ENCODE measurements around the gene CHST12. TPM values are rescaled to one million over a fixed set of nuclear protein-coding genes. Genes with fewer than 3 reads are reported as not detected.

Gene CHST12
- total and polyA plus RNA-seq, 10 of the 15 experiments (the other 5 are each of a cell fraction or from before 2014, with no cell fraction given), result 0.05 to 14.2 (median 3.3) TPM

DNA sequence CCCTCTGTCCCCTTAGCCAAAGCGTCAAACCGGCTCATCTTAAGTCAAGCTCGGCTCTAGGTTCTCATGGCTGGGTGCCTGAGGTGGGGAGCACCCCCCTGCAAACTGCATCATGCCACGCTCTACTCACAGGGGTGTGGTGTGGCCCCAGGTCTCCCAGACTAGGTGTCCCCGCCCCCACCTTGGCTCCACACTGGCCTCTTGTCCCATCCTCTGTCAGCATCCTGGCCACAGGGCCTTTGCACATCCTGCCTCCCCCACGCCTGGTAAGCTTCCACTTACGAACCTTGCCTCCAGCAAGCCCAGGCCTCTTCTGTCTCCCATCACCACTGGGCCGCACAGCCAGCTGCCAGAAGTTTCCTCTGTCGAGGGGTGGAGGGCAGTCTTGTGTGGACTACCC, 93.0 kb downstream of the CHST12 start:
- Histone ChIP-seq H3K4me3 (no peak overlapping the region), H3K36me3 (ENCODE audit: control insufficient read depth in 2 of 2, insufficient read depth in 2 of 2, low read length in 1 of 2) (no peaks in the 10 kb centered on the region), H3K27me3 (replicated peaks in 1 of 2; ENCODE audit: control insufficient read depth in 2 of 2, insufficient read depth in 2 of 2, low read length in 1 of 2) (peaks cover 0 to 1% of the 10 kb centered on the region in 2 experiments; a peak in 1 of 4 replicates), H3K4me2 (ENCODE audit: control insufficient read depth, insufficient read depth) (no peak overlapping the region), H3K79me2 (ENCODE audit: control insufficient read depth, insufficient read depth, low read length) (no peaks in the 10 kb centered on the region), H3K9ac (ENCODE audit: control insufficient read depth, insufficient read depth, low read length) (no peak overlapping the region), H4K20me1 (ENCODE audit: control insufficient read depth, insufficient read depth) (no peaks in the 10 kb centered on the region), H3K9me3 (replicated peaks; ENCODE audit: control insufficient read depth, insufficient read depth, low read length) (no peaks in the 10 kb centered on the region), H3K4me1 (ENCODE audit: control insufficient read depth, insufficient read depth, low read length) (no peaks in the 10 kb centered on the region), H2AFZ (ENCODE audit: control insufficient read depth, low read depth, low read length) (no peak overlapping the region), H3K27ac (ENCODE audit: control insufficient read depth, insufficient read depth) (no peak overlapping the region)
- POLR2A ChIA-PET, result no interaction called here
- CTCF ChIA-PET, result no interaction called here
- FAIRE-seq (no peak), ATAC-seq (no peak; the same call in 2 of the 3 replicates), DNase-seq (ENCODE audit: low read depth, low spot score) (no peak)
- intact Hi-C loops (cut with micrococcal nuclease; ENCODE audit: unreplicated experiment) (no loop called here), in situ Hi-C loops (cut with MboI) (no loop called here)
- 59% methylated on average over 9 of the region's 9 CpGs for WGBS (ENCODE audit: insufficient coverage, insufficient replicate concordance, low lambda C conversion rate, missing lambda C conversion rate)
- TF ChIP-seq HDAC6 (IDR thresholded peaks at IDR 0.05; ENCODE audit: unreplicated experiment) (no peak), CHD4 (IDR thresholded peaks at IDR 0.05) (no peak), CREM (IDR thresholded peaks at IDR 0.05; ENCODE audit: low read depth) (no peak), NR2F1 (conservative IDR thresholded peaks at IDR 0.05) (no peak), MEF2A (IDR thresholded peaks at IDR 0.05; ENCODE audit: insufficient read depth, low read depth, low read length) (no peak)
- TF ChIP-seq, protein P1, sequence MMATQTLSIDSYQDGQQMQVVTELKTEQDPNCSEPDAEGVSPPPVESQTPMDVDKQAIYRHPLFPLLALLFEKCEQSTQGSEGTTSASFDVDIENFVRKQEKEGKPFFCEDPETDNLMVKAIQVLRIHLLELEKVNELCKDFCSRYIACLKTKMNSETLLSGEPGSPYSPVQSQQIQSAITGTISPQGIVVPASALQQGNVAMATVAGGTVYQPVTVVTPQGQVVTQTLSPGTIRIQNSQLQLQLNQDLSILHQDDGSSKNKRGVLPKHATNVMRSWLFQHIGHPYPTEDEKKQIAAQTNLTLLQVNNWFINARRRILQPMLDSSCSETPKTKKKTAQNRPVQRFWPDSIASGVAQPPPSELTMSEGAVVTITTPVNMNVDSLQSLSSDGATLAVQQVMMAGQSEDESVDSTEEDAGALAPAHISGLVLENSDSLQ (IDR thresholded peaks at IDR 0.05), result no peak
- no TSS peak for BruUV-seq (replicated peaks)
- RAD21 ChIA-PET (ENCODE audit: unreplicated experiment), result no interaction called here
- SMC1A ChIA-PET (ENCODE audit: uncharacterized antibody, unreplicated experiment), result no interaction called here

DNA sequence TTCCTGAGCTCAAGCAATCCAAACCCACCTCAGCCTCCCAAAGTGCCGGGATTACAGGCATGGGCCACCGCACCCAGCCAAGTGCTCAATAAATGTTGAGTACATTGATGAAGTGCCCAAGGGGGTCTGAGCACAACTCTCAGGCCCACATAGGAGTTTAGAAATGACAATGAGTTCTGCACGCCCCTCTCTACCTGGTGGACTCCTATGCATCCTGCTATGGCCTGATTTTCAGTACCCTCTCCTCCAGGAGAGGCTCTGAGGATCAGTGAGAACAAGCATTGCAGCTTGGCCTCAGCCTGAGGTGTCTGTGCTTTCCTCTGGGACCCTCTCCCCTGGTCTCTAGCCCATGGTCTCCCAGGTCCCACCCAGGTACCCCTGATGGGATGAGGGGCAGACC, 93.7 kb downstream of the CHST12 start:
- RAD21 ChIA-PET (ENCODE audit: unreplicated experiment), result no interaction called here
- Histone ChIP-seq H3K36me3 (ENCODE audit: control insufficient read depth in 2 of 2, insufficient read depth in 2 of 2, low read length in 1 of 2) (no peaks in the 10 kb centered on the region), H3K4me2 (ENCODE audit: control insufficient read depth, insufficient read depth) (no peak overlapping the region), H4K20me1 (ENCODE audit: control insufficient read depth, insufficient read depth) (no peaks in the 10 kb centered on the region), H3K9ac (ENCODE audit: control insufficient read depth, insufficient read depth, low read length) (no peak overlapping the region), H3K27me3 (replicated peaks in 1 of 2; ENCODE audit: control insufficient read depth in 2 of 2, insufficient read depth in 2 of 2, low read length in 1 of 2) (peaks cover 0 to 1% of the 10 kb centered on the region in 2 experiments; a peak in 1 of 4 replicates), H3K4me3 (no peak overlapping the region), H3K9me3 (replicated peaks; ENCODE audit: control insufficient read depth, insufficient read depth, low read length) (no peaks in the 10 kb centered on the region), H2AFZ (ENCODE audit: control insufficient read depth, low read depth, low read length) (no peak overlapping the region), H3K79me2 (ENCODE audit: control insufficient read depth, insufficient read depth, low read length) (no peaks in the 10 kb centered on the region), H3K27ac (ENCODE audit: control insufficient read depth, insufficient read depth) (no peak overlapping the region), H3K4me1 (ENCODE audit: control insufficient read depth, insufficient read depth, low read length) (no peaks in the 10 kb centered on the region)
- POLR2A ChIA-PET, result no interaction called here
- no peak for DNase-seq (ENCODE audit: low read depth, low spot score)
- in situ Hi-C loops (cut with MboI), result no loop called here
- WGBS (ENCODE audit: insufficient coverage, insufficient replicate concordance, low lambda C conversion rate, missing lambda C conversion rate), result 66% methylated on average over 3 of the region's 3 CpGs
- no TSS peak for BruUV-seq (replicated peaks)
- ATAC-seq, result no peak
- TF ChIP-seq CREM (IDR thresholded peaks at IDR 0.05; ENCODE audit: low read depth) (no peak), SPI1 (IDR thresholded peaks at IDR 0.05; ENCODE audit: borderline replicate concordance, insufficient read depth, low read depth, low read length) (no peak), EED (IDR thresholded peaks at IDR 0.05; ENCODE audit: low read depth) (no peak), TAF1 (IDR thresholded peaks at IDR 0.05; ENCODE audit: borderline replicate concordance, low read depth, low read length) (no peak)
- TF ChIP-seq, protein P2, sequence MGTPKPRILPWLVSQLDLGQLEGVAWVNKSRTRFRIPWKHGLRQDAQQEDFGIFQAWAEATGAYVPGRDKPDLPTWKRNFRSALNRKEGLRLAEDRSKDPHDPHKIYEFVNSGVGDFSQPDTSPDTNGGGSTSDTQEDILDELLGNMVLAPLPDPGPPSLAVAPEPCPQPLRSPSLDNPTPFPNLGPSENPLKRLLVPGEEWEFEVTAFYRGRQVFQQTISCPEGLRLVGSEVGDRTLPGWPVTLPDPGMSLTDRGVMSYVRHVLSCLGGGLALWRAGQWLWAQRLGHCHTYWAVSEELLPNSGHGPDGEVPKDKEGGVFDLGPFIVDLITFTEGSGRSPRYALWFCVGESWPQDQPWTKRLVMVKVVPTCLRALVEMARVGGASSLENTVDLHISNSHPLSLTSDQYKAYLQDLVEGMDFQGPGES (IDR thresholded peaks at IDR 0.05), result no peak
- SMC1A ChIA-PET (ENCODE audit: uncharacterized antibody, unreplicated experiment), result no interaction called here
- FAIRE-seq, result no peak
- CTCF ChIA-PET, result no interaction called here
- intact Hi-C loops (cut with micrococcal nuclease; ENCODE audit: unreplicated experiment), result no loop called here

Data from GM12878 (cell line).